ENCODE measurements around the gene CRACR2B. TPM values are rescaled to one million over a fixed set of nuclear protein-coding genes. Genes with fewer than 3 reads are reported as not detected.

The CRACR2B gene
- total and polyA plus RNA-seq, 2 of the 8 experiments (the other 6 are each of a cell fraction or from before 2014, with no cell fraction given), result 18.2 to 26.4 TPM

- Histone ChIP-seq H3K14ac (ENCODE audit: insufficient read length) (no peak overlapping the region), H2BK20ac (ENCODE audit: low read length) (no peak overlapping the region), H2BK15ac (ENCODE audit: low read length) (no peak overlapping the region), H2AFZ (ENCODE audit: low read length) (no peak overlapping the region), H3K4me1 (replicated peaks in 1 of 4; ENCODE audit: control insufficient read depth in 3 of 4, insufficient read depth in 4 of 4, low read length in 3 of 4) (peaks cover 0 to 36% (median 29%) of the 10 kb centered on the region in 4 experiments; a peak in 6 of 7 replicates), H4K20me1 (replicated peaks in 1 of 2; ENCODE audit: control insufficient read depth in 1 of 2, insufficient read depth in 2 of 2, low read length in 2 of 2) (peaks cover 9 to 40% of the 10 kb centered on the region in 2 experiments), H3K4ac (replicated peaks; ENCODE audit: insufficient read length, low read depth, low read length) (no peak overlapping the region), H3K79me2 (ENCODE audit: control insufficient read depth in 1 of 2, insufficient read depth in 2 of 2, low read length in 2 of 2) (no peaks in the 10 kb centered on the region), H3K56ac (replicated peaks; ENCODE audit: insufficient read length, low read depth, low read length) (no peak overlapping the region), H3K23ac (ENCODE audit: insufficient read length) (no peak overlapping the region), H4K8ac (ENCODE audit: extremely low read depth, insufficient read depth, low read length) (peak overlapping the region; percentile 77), H3K4me3 (ENCODE audit: extremely low read depth in 1 of 4, insufficient read depth in 2 of 4, low read depth in 3 of 4, low read length in 4 of 4) (no peak overlapping the region), H3K9me3 (ENCODE audit: insufficient read depth in 2 of 2, low read depth in 1 of 2, low read length in 1 of 2) (no peaks in the 10 kb centered on the region), H2BK5ac (ENCODE audit: low read depth, low read length) (no peak overlapping the region), H4K91ac (replicated peaks; ENCODE audit: insufficient read length, low read length) (no peak overlapping the region), H2BK12ac (ENCODE audit: low read depth, low read length) (no peak overlapping the region), H3K18ac (ENCODE audit: extremely low read depth, low read length) (no peak overlapping the region), H3K36me3 (ENCODE audit: control insufficient read depth in 2 of 4, insufficient read depth in 4 of 4, low read length in 3 of 4) (peaks cover 0 to 4% (median 0%) of the 10 kb centered on the region in 4 experiments; a peak in 3 of 8 replicates), H2BK120ac (replicated peaks; ENCODE audit: low read depth, low read length) (no peak overlapping the region), H4K5ac (ENCODE audit: insufficient read length, low read depth, low read length) (no peak overlapping the region), H3K27ac (ENCODE audit: low read depth, low read length) (no peak overlapping the region), H3K4me2 (ENCODE audit: insufficient read depth in 1 of 2, low read depth in 2 of 2, low read length in 2 of 2) (no peak overlapping the region), H3K27me3 (replicated peaks in 1 of 4; ENCODE audit: control insufficient read depth in 3 of 4, extremely low read depth in 1 of 4, insufficient read depth in 3 of 4, low read length in 3 of 4) (no peaks in the 10 kb centered on the region; a peak in 1 of 7 replicates), H3K23me2 (ENCODE audit: low read depth, low read length) (no peaks in the 10 kb centered on the region), H2AK5ac (ENCODE audit: low read depth, low read length) (no peak overlapping the region), H3K79me1 (ENCODE audit: low read depth, low read length) (no peaks in the 10 kb centered on the region), H3K9ac (replicated peaks in 1 of 4; ENCODE audit: extremely low read depth in 1 of 4, low read depth in 3 of 4, low read length in 3 of 4) (no peak overlapping the region; a peak in 1 of 7 replicates)
- TF ChIP-seq RBBP5 (IDR thresholded peaks at IDR 0.05; ENCODE audit: borderline replicate concordance, low read depth, low read length) (no peak), POLR2AphosphoS5 (IDR thresholded peaks at IDR 0.05; ENCODE audit: low read depth, low read length) (peak; percentile 37; the same call in 1 of the 2 replicates)
- CTCF ChIA-PET (ENCODE audit: partially characterized antibody), result interaction anchor here (0.7 to 6.3 kb wide), 7 partner anchors 9 to 181 kb away, joined by 3 to 35 read pairs (median 3); no protein-coding TSS in a partner anchor
- POLR2A ChIA-PET (ENCODE audit: partially characterized antibody), result interaction anchor here (0.9 to 4.8 kb wide), 11 partner anchors 9 to 624 kb away, joined by 3 to 24 read pairs (median 4); no protein-coding TSS in a partner anchor
- FAIRE-seq (no peak), DNase-seq (ENCODE audit: low read depth in 1 of 2, low spot score in 2 of 2) (no peak)
- 88% methylated on average over 37 of the region's 41 CpGs; no CpG with 5 or more reads in 1 of the 2 experiments for WGBS, 2 experiments (ENCODE audit: extremely low coverage in 1 of 2, insufficient coverage in 1 of 2, insufficient read length in 1 of 2, insufficient replicate concordance in 2 of 2, low coverage in 1 of 2, low lambda C conversion rate in 2 of 2, missing lambda C conversion rate in 1 of 2)
Observed at GRCh38 chr11:865462-866430, 38.0 kb downstream of the CRACR2B start.

All from H1 (cell line).